ENCODE measurements around the gene PAOX. TPM values are rescaled to one million over a fixed set of nuclear protein-coding genes. Genes with fewer than 3 reads are reported as not detected.

Gene PAOX
- total and polyA plus RNA-seq, 9 of the 15 experiments (the other 6 are each of a cell fraction or from before 2014, with no cell fraction given) = 0.80 to 6.4 (median 2.6) TPM

DNA sequence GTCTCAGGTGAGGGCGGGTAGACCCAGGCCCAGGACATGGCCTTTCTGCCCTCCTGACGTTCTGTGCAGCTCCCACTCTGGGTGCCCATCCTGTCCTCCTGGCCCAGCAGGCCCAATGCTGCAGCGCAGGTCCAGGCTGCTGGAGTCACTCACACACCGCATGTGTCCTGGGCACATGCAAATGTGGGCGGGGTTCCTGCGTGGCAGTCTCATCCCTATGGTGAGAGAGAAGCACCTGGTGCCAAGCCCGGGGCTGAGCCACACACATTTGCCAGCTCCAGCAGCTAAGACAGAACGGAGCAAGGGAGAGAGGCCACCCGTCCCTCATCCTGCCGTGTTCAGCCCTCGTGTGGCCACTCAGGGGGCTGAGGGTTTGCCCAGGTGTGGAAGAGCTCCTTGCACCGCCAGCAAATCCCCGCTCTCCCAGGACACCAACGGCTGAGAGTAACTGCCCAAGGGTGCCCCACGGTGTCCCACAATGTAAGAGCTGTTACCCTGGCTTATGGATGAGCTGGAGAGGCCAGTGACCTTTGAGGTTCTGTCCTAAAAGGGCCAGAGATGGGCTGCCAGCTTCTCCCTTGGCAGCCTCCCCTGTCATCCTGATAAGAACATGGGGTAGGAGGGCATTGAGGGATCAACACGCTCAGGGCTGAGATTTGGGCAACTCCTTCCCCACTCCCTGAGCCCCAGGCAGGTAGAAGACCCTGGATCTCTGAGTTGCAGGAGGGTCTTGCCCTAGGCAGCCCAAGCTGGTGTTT is 25.7 kb upstream of the PAOX start:
- intact Hi-C loops (cut with micrococcal nuclease) (no loop called here), in situ Hi-C loops (cut with MboI) (no loop called here)
- Histone ChIP-seq H3K4me2 (ENCODE audit: insufficient read depth, low read length) (no peak overlapping the region), H3K79me2 (ENCODE audit: control insufficient read depth, insufficient read depth, low read length) (peaks cover 12% of the 10 kb centered on the region), H3K27ac (ENCODE audit: extremely low read depth, low read depth, low read length) (no peak overlapping the region), H4K20me1 (replicated peaks; ENCODE audit: control insufficient read depth, insufficient read depth, low read length) (no peaks in the 10 kb centered on the region), H3K9me3 (replicated peaks; ENCODE audit: control insufficient read depth, insufficient read depth, low read depth, low read length) (no peaks in the 10 kb centered on the region), H3K27me3 (ENCODE audit: control insufficient read depth in 2 of 2, insufficient read depth in 2 of 2, low read length in 2 of 2) (no peaks in the 10 kb centered on the region; a peak in 1 of 5 replicates), H3K9ac (ENCODE audit: insufficient read depth in 1 of 2, low read depth in 2 of 2, low read length in 2 of 2) (peak overlapping the region in 1 of 2 experiments; percentile 9; a peak in 1 of 4 replicates), H2AFZ (ENCODE audit: low read depth, low read length) (no peak overlapping the region), H3K4me3 (no peak overlapping the region), H3K9me1 (ENCODE audit: control insufficient read depth, insufficient read depth, low read length) (no peaks in the 10 kb centered on the region), H3K4me1 (replicated peaks in 1 of 2; ENCODE audit: control insufficient read depth in 2 of 2, insufficient read depth in 2 of 2, low read length in 2 of 2) (peaks cover 0 to 67% of the 10 kb centered on the region in 2 experiments; a peak in 3 of 5 replicates), H3K36me3 (ENCODE audit: control insufficient read depth, insufficient read depth, low read length) (peaks cover 12% of the 10 kb centered on the region; the same call in 1 of the 3 replicates)
- BruUV-seq (replicated peaks) = no TSS peak
- FAIRE-seq (no peak), DNase-seq (ENCODE audit: extremely low read depth in 1 of 4, low spot score in 3 of 4) (no peak), ATAC-seq (no peak)
- TF ChIP-seq MTA1 (IDR thresholded peaks at IDR 0.05; ENCODE audit: borderline replicate concordance) = no peak
- no peak for TF ChIP-seq JUN (IDR thresholded peaks at IDR 0.05; ENCODE audit: borderline replicate concordance, low read depth, low read length)
- no peak for TF ChIP-seq JUN (CRISPR knock-in tag; IDR thresholded peaks at IDR 0.05; ENCODE audit: borderline replicate concordance)
- TF ChIP-seq POLR2G (IDR thresholded peaks at IDR 0.05; ENCODE audit: low read depth, low read length) = peak; percentile 69
- no peak for TF ChIP-seq BRD4 (IDR thresholded peaks at IDR 0.05)
- no peak for TF ChIP-seq ZNF239 (CRISPR knock-in tag; IDR thresholded peaks at IDR 0.05)
- no peak for TF ChIP-seq ZNF23 (CRISPR knock-in tag; IDR thresholded peaks at IDR 0.05)
- no peak for TF ChIP-seq MAFK (IDR thresholded peaks at IDR 0.05; ENCODE audit: low read length)
- TF ChIP-seq COPS2 (conservative IDR thresholded peaks at IDR 0.05) = no peak
- CTCF ChIA-PET (ENCODE audit: low intra/inter-chr PET ratio) = no interaction called here
- 45% methylated on average over 13 of the region's 16 CpGs for WGBS (ENCODE audit: insufficient coverage, low coverage, missing lambda C conversion rate)
- POLR2A ChIA-PET = interaction anchor here (1.1 kb wide), 1 partner anchor 8 kb away, joined by 3 read pairs; no protein-coding TSS in a partner anchor

Measured in K562 (cell line).